Stimulated activated CD8-positive, alpha-beta memory T cell treated with anti-CD3 and anti-CD28 coated beads, Interleukin-12 subunit alpha, Interleukin-12 subunit beta, amount 100 ng/mL, for 24 hours (primary cell): ENCODE measurements around the gene SECTM1.
"Not testable (repeated sequence)": the region's sequence is repeated elsewhere in the genome, so short reads cannot be mapped to it uniquely, and the experiment has no call there.

ENCODE experiments used
- DNase-seq: peaks from one replicate; pipeline ENCODE4 v3.0.0-alpha.2; 2020; ENCODE audit errors: extremely low read depth

SECTM1 gene

DNA sequence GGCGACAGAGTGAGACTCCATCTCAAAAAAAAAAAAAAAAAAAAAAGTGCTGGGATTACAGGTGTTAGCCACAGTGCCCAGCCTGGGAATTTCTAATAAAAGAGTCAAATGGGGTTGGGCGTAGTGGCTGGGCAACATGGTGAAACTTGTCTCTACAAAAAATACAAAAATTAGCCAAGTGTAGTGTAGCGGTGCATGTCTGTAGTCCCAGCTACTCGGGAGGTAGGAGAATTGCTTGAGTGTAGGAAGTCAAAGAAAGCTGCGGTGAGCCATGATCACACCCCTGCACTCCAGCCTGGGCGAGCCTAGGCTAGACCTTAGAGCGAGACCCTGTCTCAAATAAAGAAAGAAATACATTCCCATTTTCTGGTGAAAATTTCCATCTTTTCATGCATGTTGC lies 35.6 kb upstream of the SECTM1 start:
- no peak for DNase-seq

GRCh38 chr17:82367724-82368524 lies 34.4 kb upstream of the SECTM1 start:
- DNase-seq = no peak

GRCh38 chr17:82366749-82367148 lies 33.2 kb upstream of the SECTM1 start:
- no peak for DNase-seq

- DNase-seq = no peak
Observed at GRCh38 chr17:82365606-82366295, 32.2 kb upstream of the SECTM1 start.

DNA sequence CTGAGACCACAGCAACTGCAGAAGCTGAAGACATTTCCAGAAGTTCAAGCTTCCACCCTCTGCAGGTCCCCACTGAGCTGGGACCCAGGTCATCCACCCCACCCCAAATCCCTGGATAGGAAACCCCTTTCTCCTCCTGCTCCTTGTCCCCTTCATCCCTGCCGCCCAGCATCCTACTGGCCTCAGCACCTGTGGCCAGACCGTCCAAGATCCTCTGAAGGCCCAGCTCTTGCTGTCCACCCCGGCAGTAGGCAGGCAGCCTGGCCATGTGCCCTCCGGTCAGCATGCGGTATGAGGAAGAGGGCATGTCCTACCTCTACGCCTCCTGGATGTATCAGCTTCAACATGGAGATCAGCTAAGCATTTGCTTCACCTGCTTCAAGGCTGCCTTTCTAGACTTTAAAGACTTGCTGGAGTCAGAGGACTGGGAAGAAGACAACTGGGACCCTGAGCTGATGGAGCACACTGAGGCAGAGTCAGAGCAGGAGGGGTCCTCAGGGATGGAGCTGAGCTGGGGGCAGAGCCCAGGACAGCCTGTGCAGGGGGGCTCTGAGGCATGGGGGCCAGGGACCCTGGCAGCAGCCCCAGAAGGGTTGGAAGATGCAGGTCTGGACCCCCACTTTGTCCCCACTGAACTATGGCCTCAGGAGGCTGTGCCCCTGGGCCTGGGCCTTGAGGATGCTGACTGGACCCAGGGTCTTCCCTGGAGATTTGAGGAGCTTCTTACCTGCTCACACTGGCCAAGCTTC lies 28.5 kb upstream of the SECTM1 start:
- DNase-seq = no peak

- not testable (repeated sequence) for DNase-seq
Observed at GRCh38 chr17:82359451-82360074, 26.0 kb upstream of the SECTM1 start.

GRCh38 chr17:82358465-82359350 lies 25.1 kb upstream of the SECTM1 start, which contains the start of gene TEX19:
TEX19 (plus strand) TSS chr17:82359247; CDS start chr17:82362151, 2,904 bp downstream.
- DNase-seq = no peak

GRCh38 chr17:82357394-82357793 lies 23.8 kb upstream of the SECTM1 start:
- DNase-seq = no peak

- no peak for DNase-seq
Observed at GRCh38 chr17:82356845-82357355, 23.3 kb upstream of the SECTM1 start.

GRCh38 chr17:82355770-82356427 lies 22.3 kb upstream of the SECTM1 start:
- DNase-seq = no peak

GRCh38 chr17:82354804-82355308 lies 21.3 kb upstream of the SECTM1 start:
- no peak for DNase-seq

DNA sequence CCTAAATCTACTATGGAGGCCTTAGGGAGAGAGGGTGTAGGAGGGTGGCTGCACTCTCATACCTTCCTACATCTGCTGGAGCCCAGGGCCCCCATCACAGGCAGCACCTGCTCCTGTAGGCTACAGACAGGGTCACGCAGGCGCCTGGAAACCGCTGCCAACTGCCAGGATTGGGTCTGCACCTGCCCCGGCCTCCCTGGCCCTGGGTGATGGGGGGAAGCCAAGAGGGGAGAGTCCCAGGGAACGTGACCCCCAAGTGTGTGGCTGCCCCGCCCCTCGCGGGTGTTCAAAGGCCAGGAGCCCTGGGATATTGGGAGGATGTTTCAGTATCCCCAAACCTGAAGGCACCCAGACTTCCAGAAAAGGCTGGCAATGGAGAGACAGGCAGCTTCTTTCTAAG lies 19.9 kb upstream of the SECTM1 start:
- no peak for DNase-seq

- peak; percentile 61 for DNase-seq
Observed at GRCh38 chr17:82351713-82352488, 18.3 kb upstream of the SECTM1 start.

DNA sequence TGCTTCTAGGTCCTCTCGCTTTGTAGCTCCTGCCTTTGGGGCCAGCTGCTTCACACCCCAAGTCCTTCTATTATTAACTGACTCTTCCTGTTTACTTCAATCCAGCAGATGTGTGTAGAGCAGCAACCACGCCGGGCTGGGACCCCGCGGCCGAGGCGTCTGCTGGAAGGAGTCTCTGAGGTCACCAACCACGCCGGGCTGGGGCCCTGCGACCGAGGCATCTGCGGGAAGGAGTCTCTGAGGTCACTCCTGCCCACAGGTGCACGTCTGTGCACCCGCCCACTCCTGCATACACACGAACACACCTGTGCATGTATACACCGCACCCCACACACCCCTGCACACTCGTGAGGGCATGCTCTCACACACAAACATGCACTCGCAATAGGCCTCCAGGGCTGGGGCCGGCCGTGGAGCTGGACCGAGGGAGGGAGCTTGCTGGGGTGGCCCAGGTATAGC lies 17.7 kb upstream of the SECTM1 start:
- no peak for DNase-seq

DNA sequence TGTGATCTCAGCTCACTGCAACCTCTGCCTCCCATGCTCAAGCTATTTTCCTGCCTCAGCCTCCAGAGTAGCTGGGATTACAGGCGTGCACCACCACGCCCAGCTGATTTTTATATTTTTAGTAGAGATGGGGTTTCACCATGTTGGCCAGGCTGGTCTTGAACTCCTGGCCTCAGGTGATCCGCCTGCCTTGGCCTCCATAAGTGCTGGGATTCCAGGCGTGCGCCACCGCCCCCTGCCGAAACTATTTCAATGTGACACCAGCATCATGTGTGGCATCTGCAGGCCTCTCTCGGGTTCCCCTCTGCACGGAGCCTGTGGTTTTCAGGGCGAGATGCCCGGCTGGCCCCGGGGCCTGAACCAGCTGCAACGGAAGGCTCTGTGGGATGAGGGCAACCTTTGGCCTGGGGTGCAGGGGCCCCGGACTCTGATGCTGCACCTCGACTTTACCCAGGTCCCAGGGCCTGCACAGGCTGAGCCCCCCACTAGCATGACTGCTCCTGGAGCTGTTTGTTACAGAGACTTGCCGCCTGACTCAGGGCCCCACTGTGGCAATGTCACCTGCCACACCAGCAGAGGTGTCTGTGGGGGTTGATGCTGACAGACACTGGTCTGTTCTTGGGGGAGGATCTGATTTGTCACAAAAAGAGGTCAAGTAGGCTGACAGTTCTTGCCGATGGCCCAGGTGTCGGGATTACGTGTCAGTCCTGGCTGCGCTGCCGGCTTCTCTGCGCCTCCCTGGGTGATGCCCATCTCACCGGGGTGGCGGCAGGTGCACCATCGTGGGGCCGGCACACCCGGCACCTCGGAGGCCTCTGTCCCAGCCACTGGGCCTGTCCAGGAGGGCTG lies 16.8 kb upstream of the SECTM1 start:
- no peak for DNase-seq

DNA sequence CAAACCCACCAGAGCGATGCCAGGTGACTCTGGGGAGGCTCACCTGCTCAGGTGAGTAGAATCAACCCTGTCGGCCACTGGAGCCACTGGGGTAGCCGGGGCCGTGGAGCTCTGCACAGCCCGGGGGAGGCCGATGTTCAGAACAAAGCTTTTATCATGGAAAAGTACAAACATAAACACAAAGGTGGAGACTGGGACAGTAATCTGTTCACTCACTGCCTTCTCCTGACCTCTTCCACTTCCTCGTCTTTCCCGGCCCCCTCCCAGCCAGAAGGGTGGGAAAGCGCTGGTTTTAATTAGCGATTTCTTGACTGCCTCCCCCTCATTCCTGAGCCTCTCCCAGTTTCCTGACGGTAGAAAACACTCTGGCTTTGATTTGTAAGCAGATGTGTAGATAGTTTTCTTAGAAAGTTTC lies 15.7 kb upstream of the SECTM1 start:
- no peak for DNase-seq

GRCh38 chr17:82348866-82349265 lies 15.3 kb upstream of the SECTM1 start:
- DNase-seq = no peak

DNA sequence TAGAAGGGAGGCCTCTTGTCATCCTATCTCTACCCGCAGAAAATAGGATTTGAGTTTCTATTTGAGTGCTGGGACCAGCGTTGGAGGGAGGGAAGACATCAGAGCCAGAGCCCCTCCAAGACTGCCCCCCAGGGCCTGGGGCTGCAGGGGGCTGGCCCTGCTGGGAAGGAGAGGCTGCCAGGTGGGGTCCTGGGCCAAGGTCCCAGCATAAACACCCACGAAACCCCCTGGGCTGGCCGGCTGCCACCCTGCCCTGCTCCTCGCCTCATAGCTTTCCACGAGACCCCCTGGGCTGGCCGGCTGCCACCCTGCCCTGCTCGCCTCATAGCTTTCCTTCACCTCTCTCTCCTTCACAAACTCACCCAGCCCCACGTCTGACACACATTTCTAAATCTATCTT lies 14.9 kb upstream of the SECTM1 start:
- no peak for DNase-seq
